GM12801 (cell line): ENCODE measurements around the gene GATA5.

ENCODE experiments used
- CTCF ChIP-seq: IDR thresholded peaks from one replicate; pipeline ENCODE4 v1.5.1; 2011; ENCODE audit warnings: control low read depth; ENCODE audit not compliant: insufficient read length; ENCODE audit errors: extremely low read depth

Gene GATA5

GRCh38 chr20:62479656-62480055 is 3.9 kb upstream of the GATA5 start:
- TF ChIP-seq CTCF, result no peak

- no peak for TF ChIP-seq CTCF
Observed at GRCh38 chr20:62479156-62479555, 3.4 kb upstream of the GATA5 start.

GRCh38 chr20:62477669-62478455 is 2.1 kb upstream of the GATA5 start:
- no peak for TF ChIP-seq CTCF

- no peak for TF ChIP-seq CTCF
Observed at GRCh38 chr20:62476056-62476838, 452 bp upstream of the GATA5 start.

GRCh38 chr20:62475027-62475771 is 596 bp downstream of the GATA5 start:
- no peak for TF ChIP-seq CTCF

- TF ChIP-seq CTCF, result no peak
Observed at GRCh38 chr20:62474604-62475026, 1.2 kb downstream of the GATA5 start.
